ENCODE results near the gene APBB2.
"Not testable (repeated sequence)": the region's sequence is repeated elsewhere in the genome, so short reads cannot be mapped to it uniquely, and the experiment has no call there.

APBB2 gene

DNA sequence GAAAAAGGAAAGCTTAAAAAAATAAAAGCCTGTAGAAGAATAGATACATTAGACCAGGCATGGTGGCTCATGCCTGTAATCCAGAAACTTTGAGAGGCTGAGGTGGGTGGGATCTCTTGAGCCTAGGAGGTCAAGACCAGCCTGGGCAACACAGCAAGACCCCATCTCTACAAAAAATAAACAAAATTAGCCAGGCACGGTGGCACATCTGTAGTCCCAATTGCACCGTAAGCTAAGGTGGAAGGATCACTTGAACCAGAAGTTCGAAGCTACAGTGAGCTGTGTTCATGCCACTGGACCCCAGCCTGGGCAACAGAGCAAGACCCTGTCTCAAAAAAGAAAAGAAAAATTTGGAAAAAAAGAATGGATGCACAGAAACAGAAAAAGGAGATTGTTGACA is 149.4 kb downstream of the APBB2 start:
- peaks cover 4% of the 10 kb centered on the region for H3K9me3 ChIP-seq (ENCODE audit: control insufficient read depth, low read depth, low read length)
- no peak overlapping the region for H3K27ac ChIP-seq (ENCODE audit: low read length)
- H3K9ac ChIP-seq (ENCODE audit: low read length) = no peak overlapping the region
- H3K4me3 ChIP-seq (ENCODE audit: low read length) = no peak overlapping the region
- peaks cover 8% of the 10 kb centered on the region for H3K4me1 ChIP-seq (ENCODE audit: control insufficient read depth, low read depth, low read length)
- no peaks in the 10 kb centered on the region for H3K36me3 ChIP-seq (ENCODE audit: control insufficient read depth, low read depth, low read length)
- H3K27me3 ChIP-seq (ENCODE audit: control insufficient read depth, insufficient read depth, low read length) = no peaks in the 10 kb centered on the region

DNA sequence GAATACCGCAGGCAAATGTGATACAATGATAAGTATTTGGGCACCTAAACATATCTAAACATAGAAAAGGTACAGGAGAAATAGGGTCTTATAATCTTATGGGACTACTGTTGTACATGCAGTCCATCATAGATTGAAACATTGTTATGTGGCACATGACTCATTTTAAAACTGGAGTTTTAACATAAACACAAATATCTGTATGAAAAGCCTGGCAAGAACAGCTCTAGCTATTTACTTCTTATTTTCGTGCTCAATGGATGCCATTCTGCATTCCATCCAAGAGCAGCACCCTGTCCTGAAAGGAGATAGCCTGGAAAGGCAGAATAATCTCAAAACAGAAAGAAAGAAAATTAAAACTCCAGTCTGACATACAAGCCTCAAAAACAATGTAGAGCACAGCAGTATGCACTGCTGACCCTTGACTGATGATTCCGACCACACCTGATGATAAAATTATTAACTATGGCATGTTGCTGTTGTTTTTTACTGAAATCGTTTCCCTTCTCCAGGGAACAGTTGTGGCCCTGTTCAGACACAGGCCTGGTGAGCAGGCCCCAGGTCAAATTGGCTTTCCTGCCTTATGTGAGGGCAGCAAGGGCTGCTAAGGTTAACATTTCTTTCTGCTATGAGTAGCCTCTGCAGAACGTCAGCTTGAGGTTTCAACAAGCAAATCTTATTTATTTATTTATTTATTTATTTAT is 152.7 kb downstream of the APBB2 start:
- H3K4me1 ChIP-seq (ENCODE audit: control insufficient read depth, low read depth, low read length) = no peaks in the 10 kb centered on the region
- no peaks in the 10 kb centered on the region for H3K27me3 ChIP-seq (ENCODE audit: control insufficient read depth, insufficient read depth, low read length)
- H3K36me3 ChIP-seq (ENCODE audit: control insufficient read depth, low read depth, low read length) = no peaks in the 10 kb centered on the region
- H3K9me3 ChIP-seq (ENCODE audit: control insufficient read depth, low read depth, low read length) = peaks cover 5% of the 10 kb centered on the region
- H3K4me3 ChIP-seq (ENCODE audit: low read length) = no peak overlapping the region
- no peak overlapping the region for H3K9ac ChIP-seq (ENCODE audit: low read length)
- H3K27ac ChIP-seq (ENCODE audit: low read length) = no peak overlapping the region

DNA sequence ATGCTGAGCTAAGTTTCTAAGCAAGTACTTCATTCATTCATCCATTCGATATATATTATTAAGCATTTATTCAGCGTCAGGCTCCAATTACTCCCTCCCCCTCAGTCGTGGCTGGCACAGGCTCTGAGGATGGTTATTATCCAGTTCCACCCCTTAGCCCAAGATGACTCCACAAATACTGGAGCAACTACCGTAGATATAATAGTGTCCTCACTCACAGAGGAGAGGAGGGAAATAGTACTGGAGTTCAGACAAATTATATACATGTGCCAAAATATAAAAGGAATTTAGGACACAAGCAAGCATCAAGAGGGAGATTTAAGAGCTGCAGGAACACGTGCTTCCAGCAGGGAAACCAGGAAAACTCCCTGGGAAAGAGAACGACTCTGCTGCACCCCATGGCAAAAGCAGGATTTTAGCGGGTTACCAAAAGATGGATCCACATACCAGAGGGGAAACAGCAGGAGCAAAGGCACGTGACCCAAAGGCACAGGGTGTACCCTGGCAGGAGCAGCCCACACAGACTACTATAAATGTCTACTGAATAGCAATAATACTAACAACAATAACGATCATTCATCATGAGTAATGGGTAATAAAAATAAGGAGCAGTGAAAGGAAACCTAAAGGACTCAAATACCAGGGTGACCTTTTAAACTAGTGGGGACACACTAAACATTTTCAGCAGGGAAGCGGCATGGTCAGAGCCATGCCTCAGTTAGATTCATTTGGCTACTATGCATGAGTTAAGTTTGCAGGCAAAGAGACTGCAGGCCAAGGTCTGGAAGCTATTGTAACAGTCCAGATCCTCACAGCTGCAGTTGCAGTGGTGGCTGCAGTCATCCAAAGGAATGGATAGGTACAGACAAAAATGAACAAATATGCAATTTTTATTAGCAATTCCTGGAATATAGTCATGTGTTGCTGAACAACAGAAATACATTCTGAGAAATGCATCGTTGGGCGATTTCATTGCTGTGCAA is 153.7 kb downstream of the APBB2 start:
- Histone ChIP-seq H3K9me3 (ENCODE audit: control insufficient read depth, low read depth, low read length) (peaks cover 5% of the 10 kb centered on the region), H3K27ac (ENCODE audit: low read length) (no peak overlapping the region), H3K4me1 (ENCODE audit: control insufficient read depth, low read depth, low read length) (no peaks in the 10 kb centered on the region), H3K9ac (ENCODE audit: low read length) (no peak overlapping the region), H3K27me3 (ENCODE audit: control insufficient read depth, insufficient read depth, low read length) (no peaks in the 10 kb centered on the region), H3K4me3 (ENCODE audit: low read length) (no peak overlapping the region), H3K36me3 (ENCODE audit: control insufficient read depth, low read depth, low read length) (no peaks in the 10 kb centered on the region)

DNA sequence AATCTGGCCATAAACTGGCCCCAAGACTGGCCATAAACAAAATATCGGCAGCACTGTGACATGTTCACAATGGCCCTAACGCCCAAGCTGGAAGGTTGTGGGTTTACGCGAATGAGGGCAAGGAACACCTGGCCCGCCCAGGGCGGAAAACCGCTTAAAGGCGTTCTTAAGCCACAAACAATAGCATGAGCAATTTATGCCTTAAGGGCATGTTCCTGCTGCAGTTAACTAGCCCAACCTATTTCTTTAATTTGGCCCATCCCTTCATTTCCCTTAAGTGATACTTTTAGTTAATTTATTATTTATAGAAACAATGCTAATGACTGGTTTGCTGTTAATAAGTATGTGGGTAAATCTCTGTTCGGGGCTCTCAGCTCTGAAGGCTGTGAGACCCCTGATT is 154.9 kb downstream of the APBB2 start:
- not testable (repeated sequence) for H3K36me3 ChIP-seq (ENCODE audit: control insufficient read depth, low read depth, low read length); H3K9ac ChIP-seq (ENCODE audit: low read length); H3K27ac ChIP-seq (ENCODE audit: low read length); H3K27me3 ChIP-seq (ENCODE audit: control insufficient read depth, insufficient read depth, low read length); H3K4me1 ChIP-seq (ENCODE audit: control insufficient read depth, low read depth, low read length); H3K9me3 ChIP-seq (ENCODE audit: control insufficient read depth, low read depth, low read length); H3K4me3 ChIP-seq (ENCODE audit: low read length)

DNA sequence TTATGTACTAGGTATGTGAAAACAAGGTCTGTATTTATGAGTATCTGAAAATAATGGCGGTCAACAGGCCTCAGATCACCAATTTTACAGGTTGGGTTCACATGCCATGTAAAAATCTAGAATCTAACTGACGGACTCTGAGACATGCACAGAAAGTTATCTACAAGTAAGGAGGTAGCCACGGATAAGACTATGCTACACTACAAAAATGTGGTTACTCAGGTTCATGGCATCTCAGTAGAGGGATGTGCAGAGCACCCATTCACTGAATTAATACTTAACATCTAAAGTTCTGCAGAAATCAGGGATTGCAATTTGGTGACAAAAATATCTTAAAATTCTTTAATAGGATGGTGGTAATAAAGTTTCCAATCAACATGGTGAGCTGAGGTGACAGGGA is 155.9 kb downstream of the APBB2 start:
- H3K4me1 ChIP-seq (ENCODE audit: control insufficient read depth, low read depth, low read length) = no peaks in the 10 kb centered on the region
- no peak overlapping the region for H3K27ac ChIP-seq (ENCODE audit: low read length)
- no peak overlapping the region for H3K9ac ChIP-seq (ENCODE audit: low read length)
- peaks cover 5% of the 10 kb centered on the region for H3K9me3 ChIP-seq (ENCODE audit: control insufficient read depth, low read depth, low read length)
- H3K36me3 ChIP-seq (ENCODE audit: control insufficient read depth, low read depth, low read length) = no peaks in the 10 kb centered on the region
- H3K4me3 ChIP-seq (ENCODE audit: low read length) = no peak overlapping the region
- no peaks in the 10 kb centered on the region for H3K27me3 ChIP-seq (ENCODE audit: control insufficient read depth, insufficient read depth, low read length)

DNA sequence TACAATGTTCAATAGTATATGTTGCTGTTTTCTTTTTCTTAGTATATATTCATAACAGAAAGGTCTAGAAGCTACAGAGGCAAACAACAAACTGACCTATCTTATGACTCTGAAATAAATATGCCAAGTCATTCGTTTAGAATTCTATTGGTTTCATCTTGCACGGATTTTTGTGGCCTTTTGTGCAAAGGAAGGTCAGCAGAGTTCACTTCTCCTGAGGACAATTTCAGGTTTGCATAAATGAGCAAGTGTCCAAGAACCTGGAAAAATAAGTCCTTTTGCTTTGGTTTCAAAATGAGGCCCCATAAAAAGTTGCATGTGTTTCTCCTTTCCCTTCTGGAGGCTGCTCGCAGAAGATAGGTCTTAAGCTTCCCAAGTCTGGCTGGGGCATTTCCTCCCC is 156.9 kb downstream of the APBB2 start:
- no peaks in the 10 kb centered on the region for H3K27me3 ChIP-seq (ENCODE audit: control insufficient read depth, insufficient read depth, low read length)
- no peaks in the 10 kb centered on the region for H3K4me1 ChIP-seq (ENCODE audit: control insufficient read depth, low read depth, low read length)
- H3K4me3 ChIP-seq (ENCODE audit: low read length) = no peak overlapping the region
- H3K27ac ChIP-seq (ENCODE audit: low read length) = no peak overlapping the region
- H3K36me3 ChIP-seq (ENCODE audit: control insufficient read depth, low read depth, low read length) = no peaks in the 10 kb centered on the region
- H3K9ac ChIP-seq (ENCODE audit: low read length) = no peak overlapping the region
- H3K9me3 ChIP-seq (ENCODE audit: control insufficient read depth, low read depth, low read length) = peaks cover 5% of the 10 kb centered on the region

DNA sequence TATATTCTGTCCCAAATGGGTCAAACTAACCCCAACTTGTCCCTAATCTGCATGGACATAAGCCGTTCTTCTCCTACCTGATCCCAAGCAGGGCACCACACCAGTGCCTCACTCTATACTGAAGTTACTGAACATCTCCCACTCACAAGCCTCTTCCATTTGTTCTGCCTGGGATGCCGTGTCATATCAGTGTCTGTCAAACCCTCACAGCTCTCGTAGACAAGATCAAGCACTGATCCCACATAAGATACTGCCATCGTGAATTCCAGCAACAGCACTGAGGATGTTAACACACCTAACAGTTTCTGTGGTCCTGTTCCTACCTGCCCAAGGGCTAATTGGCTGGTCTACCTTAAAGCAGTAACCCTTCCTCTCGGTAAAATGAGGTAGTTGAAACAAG is 162.1 kb downstream of the APBB2 start:
- H3K9me3 ChIP-seq (ENCODE audit: control insufficient read depth, low read depth, low read length) = no peaks in the 10 kb centered on the region
- H3K4me3 ChIP-seq (ENCODE audit: low read length) = no peak overlapping the region
- no peaks in the 10 kb centered on the region for H3K36me3 ChIP-seq (ENCODE audit: control insufficient read depth, low read depth, low read length)
- H3K4me1 ChIP-seq (ENCODE audit: control insufficient read depth, low read depth, low read length) = no peaks in the 10 kb centered on the region
- H3K9ac ChIP-seq (ENCODE audit: low read length) = no peak overlapping the region
- H3K27me3 ChIP-seq (ENCODE audit: control insufficient read depth, insufficient read depth, low read length) = no peaks in the 10 kb centered on the region
- no peak overlapping the region for H3K27ac ChIP-seq (ENCODE audit: low read length)

DNA sequence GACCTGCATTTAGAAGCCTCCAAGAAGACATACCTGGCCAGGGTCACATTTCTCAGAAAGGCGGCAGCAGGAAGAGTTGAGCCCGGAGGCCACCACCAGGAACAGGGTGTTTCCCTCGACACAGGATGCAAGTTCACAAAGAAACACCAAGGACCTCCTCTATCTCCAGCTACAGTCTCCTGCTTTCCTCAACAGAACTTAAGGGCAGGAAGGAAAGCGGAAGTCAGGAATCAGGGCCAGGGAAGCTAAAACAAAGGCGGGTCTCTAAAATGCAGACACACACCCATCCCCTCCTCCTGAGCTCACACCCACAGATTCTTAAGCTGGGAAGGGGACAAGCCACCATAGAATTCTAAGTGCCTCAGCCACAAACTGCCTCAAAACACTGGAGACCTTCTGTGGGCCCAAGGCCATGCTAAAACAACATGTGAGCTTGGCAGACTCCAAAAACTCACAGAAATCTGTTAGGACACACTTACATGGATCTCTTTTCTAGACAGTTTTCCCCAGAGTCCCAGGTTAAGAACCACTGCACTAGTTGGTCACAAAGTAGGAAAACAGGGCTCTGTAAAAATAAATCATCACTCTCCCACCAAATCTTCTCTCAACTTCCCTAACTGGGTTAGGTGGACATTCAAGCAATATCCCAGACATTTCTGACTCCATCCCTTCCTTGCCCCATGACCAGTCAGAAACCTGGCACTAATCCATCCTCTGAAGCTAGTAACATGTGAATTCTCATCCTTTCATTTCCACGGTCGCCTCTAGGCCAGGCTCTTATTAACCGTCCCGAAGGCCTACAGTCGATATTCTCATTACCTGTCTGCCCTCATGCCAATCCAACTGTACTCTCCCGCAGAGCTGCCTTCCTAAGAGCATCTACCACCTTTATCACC is 163.2 kb downstream of the APBB2 start:
- Histone ChIP-seq H3K27me3 (ENCODE audit: control insufficient read depth, insufficient read depth, low read length) (no peaks in the 10 kb centered on the region), H3K4me3 (ENCODE audit: low read length) (no peak overlapping the region), H3K27ac (ENCODE audit: low read length) (no peak overlapping the region), H3K9ac (ENCODE audit: low read length) (no peak overlapping the region), H3K4me1 (ENCODE audit: control insufficient read depth, low read depth, low read length) (no peaks in the 10 kb centered on the region), H3K9me3 (ENCODE audit: control insufficient read depth, low read depth, low read length) (no peaks in the 10 kb centered on the region), H3K36me3 (ENCODE audit: control insufficient read depth, low read depth, low read length) (no peaks in the 10 kb centered on the region)

DNA sequence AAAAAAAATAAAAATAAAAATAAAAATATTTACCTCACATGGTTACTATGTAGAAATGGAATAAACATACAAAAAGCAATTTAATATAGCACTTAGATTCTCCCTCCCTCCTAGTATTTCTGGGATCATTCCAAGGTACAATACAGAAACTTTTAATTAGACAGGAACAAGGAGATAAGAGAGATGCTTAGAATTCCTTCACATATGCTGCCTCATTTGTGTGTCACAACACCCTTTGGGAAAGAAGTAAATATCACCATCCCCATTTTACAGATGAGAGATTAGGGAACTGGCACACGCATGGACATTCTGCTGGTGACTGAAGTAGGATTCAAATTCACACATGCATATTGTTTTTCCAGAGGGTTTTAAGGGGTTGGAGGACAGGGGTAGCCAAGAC is 164.2 kb downstream of the APBB2 start:
- H3K4me3 ChIP-seq (ENCODE audit: low read length) = no peak overlapping the region
- no peaks in the 10 kb centered on the region for H3K4me1 ChIP-seq (ENCODE audit: control insufficient read depth, low read depth, low read length)
- H3K27ac ChIP-seq (ENCODE audit: low read length) = no peak overlapping the region
- H3K9me3 ChIP-seq (ENCODE audit: control insufficient read depth, low read depth, low read length) = no peaks in the 10 kb centered on the region
- H3K27me3 ChIP-seq (ENCODE audit: control insufficient read depth, insufficient read depth, low read length) = no peaks in the 10 kb centered on the region
- H3K36me3 ChIP-seq (ENCODE audit: control insufficient read depth, low read depth, low read length) = no peaks in the 10 kb centered on the region
- H3K9ac ChIP-seq (ENCODE audit: low read length) = no peak overlapping the region

DNA sequence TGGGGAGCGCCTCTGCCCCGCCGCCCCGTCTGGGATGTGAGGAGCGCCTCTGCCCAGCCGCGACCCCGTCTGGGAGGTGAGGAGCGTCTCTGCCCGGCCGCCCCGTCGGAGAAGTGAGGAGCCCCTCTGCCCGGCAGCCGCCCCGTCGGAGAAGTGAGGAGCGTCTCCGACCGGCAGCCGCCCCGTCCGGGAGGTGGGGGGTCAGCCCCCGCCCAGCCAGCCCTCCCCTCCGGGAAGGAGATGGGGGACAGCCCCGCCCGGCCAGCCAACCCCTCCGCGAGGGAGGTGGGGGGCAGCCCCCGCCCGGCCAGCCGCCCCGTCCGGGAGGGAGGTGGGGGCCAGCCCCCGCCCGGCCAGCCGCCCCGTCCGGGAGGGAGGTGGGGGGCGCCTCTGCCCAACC is 165.2 kb downstream of the APBB2 start:
- not testable (repeated sequence) for H3K27me3 ChIP-seq (ENCODE audit: control insufficient read depth, insufficient read depth, low read length); H3K9me3 ChIP-seq (ENCODE audit: control insufficient read depth, low read depth, low read length); H3K9ac ChIP-seq (ENCODE audit: low read length); H3K36me3 ChIP-seq (ENCODE audit: control insufficient read depth, low read depth, low read length); H3K4me3 ChIP-seq (ENCODE audit: low read length); H3K27ac ChIP-seq (ENCODE audit: low read length); H3K4me1 ChIP-seq (ENCODE audit: control insufficient read depth, low read depth, low read length)

DNA sequence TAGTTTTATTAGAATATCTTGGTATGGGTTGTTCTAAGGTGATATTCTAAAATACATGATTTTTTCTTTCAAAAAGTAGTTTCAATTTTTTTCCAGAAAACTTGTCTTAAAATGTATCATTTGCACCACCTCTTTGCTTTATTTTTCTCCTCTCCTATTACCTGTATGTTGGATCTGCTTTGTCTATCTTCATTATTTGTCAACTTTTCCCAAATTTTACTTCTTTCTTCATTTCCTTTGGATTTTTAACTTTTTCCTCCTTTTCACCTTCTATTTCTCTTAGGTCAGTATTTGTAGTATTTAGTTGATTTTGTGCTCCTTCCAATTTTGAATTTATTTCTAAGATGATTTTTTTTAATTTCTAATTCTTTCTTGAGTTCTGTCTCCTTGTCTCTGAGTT is 169.6 kb downstream of the APBB2 start:
- no peaks in the 10 kb centered on the region for H3K36me3 ChIP-seq (ENCODE audit: control insufficient read depth, low read depth, low read length)
- no peak overlapping the region for H3K4me3 ChIP-seq (ENCODE audit: low read length)
- H3K27ac ChIP-seq (ENCODE audit: low read length) = no peak overlapping the region
- no peak overlapping the region for H3K9ac ChIP-seq (ENCODE audit: low read length)
- H3K9me3 ChIP-seq (ENCODE audit: control insufficient read depth, low read depth, low read length) = no peaks in the 10 kb centered on the region
- H3K4me1 ChIP-seq (ENCODE audit: control insufficient read depth, low read depth, low read length) = no peaks in the 10 kb centered on the region
- H3K27me3 ChIP-seq (ENCODE audit: control insufficient read depth, insufficient read depth, low read length) = no peaks in the 10 kb centered on the region

Data from iPS-18a (cell line).